NT2/D1 (cell line): ENCODE data around the gene PHF3.

Source experiments
- SUZ12 ChIP-seq: IDR thresholded peaks from 2 replicates; pipeline ENCODE4 v1.6.1; 2011; ENCODE audit not compliant: insufficient read length, insufficient read depth; ENCODE audit errors: extremely low read depth
- YY1 ChIP-seq: IDR thresholded peaks from 2 replicates; pipeline ENCODE4 v1.6.1; 2011; ENCODE audit not compliant: insufficient read length, insufficient read depth
- ZNF274 ChIP-seq: IDR thresholded peaks from 2 replicates; pipeline ENCODE4 v1.6.1; 2011; ENCODE audit warnings: mild to moderate bottlenecking, low read depth, low read length

DNA sequence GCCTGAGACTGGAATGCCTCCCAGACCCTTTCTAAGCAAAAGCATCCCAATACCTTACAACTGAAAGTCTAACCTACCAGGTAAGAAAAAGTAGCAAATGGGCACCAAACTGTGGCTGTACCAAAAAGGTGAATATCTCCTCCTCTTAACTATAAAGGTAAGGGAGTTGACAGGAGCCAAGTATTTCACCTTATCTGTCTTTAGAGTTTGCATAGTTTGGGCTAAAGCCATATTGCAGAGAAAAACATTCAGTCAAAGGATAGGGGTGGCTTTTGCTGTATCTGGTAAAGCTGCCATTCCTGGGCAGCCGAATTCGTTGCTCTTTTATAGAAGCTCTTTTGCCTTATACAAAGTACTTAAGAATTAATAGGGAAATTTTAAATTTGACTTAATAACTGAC lies 38.1 kb downstream of the PHF3 start:
- no peak for TF ChIP-seq SUZ12
- TF ChIP-seq YY1: no peak
- TF ChIP-seq ZNF274: no peak
